ENCODE data around the gene TTN. TPM values are rescaled to one million over a fixed set of nuclear protein-coding genes. Genes with fewer than 3 reads are reported as not detected.

TTN gene
- total and polyA plus RNA-seq, 4 donors: 0.01 to 3.0 (median 0.80) TPM

- WGBS: 70% methylated on average over 5 of the region's 5 CpGs
Measured at GRCh38 chr2:178723786-178724346, 83.4 kb downstream of the TTN start.

GRCh38 chr2:178722296-178722695, 84.9 kb downstream of the TTN start:
- TF ChIP-seq YY1 (IDR thresholded peaks at IDR 0.05) (no peak), CTCF (IDR thresholded peaks at IDR 0.05; ENCODE audit: low read depth, low read length, missing input control) (no peak), GABPA (IDR thresholded peaks at IDR 0.05 in 1 of 2, conservative IDR thresholded peaks at IDR 0.05 in 1 of 2) (no peak), ATF3 (IDR thresholded peaks at IDR 0.05) (no peak), FOXA1 (IDR thresholded peaks at IDR 0.05) (no peak), JUND (IDR thresholded peaks at IDR 0.05) (no peak), RXRA (IDR thresholded peaks at IDR 0.05) (no peak), ZBTB33 (IDR thresholded peaks at IDR 0.05) (no peak), HNF4G (IDR thresholded peaks at IDR 0.05) (no peak), FOXA2 (IDR thresholded peaks at IDR 0.05) (no peak), TAF1 (conservative IDR thresholded peaks at IDR 0.05) (no peak), NR2F2 (IDR thresholded peaks at IDR 0.05) (no peak), RAD21 (IDR thresholded peaks at IDR 0.05) (no peak), MAX (IDR thresholded peaks at IDR 0.05) (no peak), HNF4A (conservative IDR thresholded peaks at IDR 0.05) (no peak), SP1 (IDR thresholded peaks at IDR 0.05) (no peak)
- 80% methylated on average over 3 of the region's 3 CpGs for WGBS
- Histone ChIP-seq H3K36me3 (ENCODE audit: control insufficient read depth in 4 of 4, insufficient read depth in 3 of 4, low read depth in 1 of 4, low read length in 3 of 4) (no peaks in the 10 kb centered on the region), H3K9me3 (ENCODE audit: control insufficient read depth in 4 of 4, low read length in 3 of 4) (no peaks in the 10 kb centered on the region), H3K4me1 (ENCODE audit: control insufficient read depth in 4 of 4, insufficient read depth in 4 of 4, low read length in 3 of 4) (no peaks in the 10 kb centered on the region), H3K9ac (ENCODE audit: low read depth in 1 of 2, low read length in 2 of 2) (no peak overlapping the region), H3K27me3 (ENCODE audit: control insufficient read depth in 4 of 4, insufficient read depth in 4 of 4, low read length in 3 of 4) (peaks cover 0 to 11% (median 0%) of the 10 kb centered on the region in 4 donors), H3K27ac (ENCODE audit: low read depth in 1 of 2, low read length in 2 of 2) (no peak overlapping the region), H3K4me3 (ENCODE audit: low read depth in 1 of 3, low read length in 3 of 3) (no peak overlapping the region)
- DNase-seq (ENCODE audit: low spot score): no peak

More at GRCh38 chr2:178723786-178724346, 83.4 kb downstream of the TTN start:
- H3K4me3 ChIP-seq (ENCODE audit: low read depth in 1 of 3, low read length in 3 of 3): no peak overlapping the region
- no peak overlapping the region for H3K27ac ChIP-seq (ENCODE audit: low read depth in 1 of 2, low read length in 2 of 2)
- no peaks in the 10 kb centered on the region for H3K4me1 ChIP-seq (ENCODE audit: control insufficient read depth in 4 of 4, insufficient read depth in 4 of 4, low read length in 3 of 4)
- H3K36me3 ChIP-seq (ENCODE audit: control insufficient read depth in 4 of 4, insufficient read depth in 3 of 4, low read depth in 1 of 4, low read length in 3 of 4): no peaks in the 10 kb centered on the region
- no peaks in the 10 kb centered on the region for H3K9me3 ChIP-seq (ENCODE audit: control insufficient read depth in 4 of 4, low read length in 3 of 4)
- no peak for TF ChIP-seq NR2F2 (IDR thresholded peaks at IDR 0.05)
- no peak for TF ChIP-seq ZBTB33 (IDR thresholded peaks at IDR 0.05)
- TF ChIP-seq RAD21 (IDR thresholded peaks at IDR 0.05): no peak
- H3K27me3 ChIP-seq (ENCODE audit: control insufficient read depth in 4 of 4, insufficient read depth in 4 of 4, low read length in 3 of 4): peaks cover 0 to 16% (median 0%) of the 10 kb centered on the region in 4 donors
- no peak overlapping the region for H3K9ac ChIP-seq (ENCODE audit: low read depth in 1 of 2, low read length in 2 of 2)
- no peak for DNase-seq (ENCODE audit: low spot score)

All from liver (tissue), 9 donors.